Stimulated activated naive CD4-positive, alpha-beta T cell (primary cell): ENCODE data around the gene HYDIN.

Source experiments
- DNase-seq, 6 experiments: peaks; one replicate each; lab custom pipeline; 2025; lab: John Stamatoyannopoulos, UW

The HYDIN gene

DNA sequence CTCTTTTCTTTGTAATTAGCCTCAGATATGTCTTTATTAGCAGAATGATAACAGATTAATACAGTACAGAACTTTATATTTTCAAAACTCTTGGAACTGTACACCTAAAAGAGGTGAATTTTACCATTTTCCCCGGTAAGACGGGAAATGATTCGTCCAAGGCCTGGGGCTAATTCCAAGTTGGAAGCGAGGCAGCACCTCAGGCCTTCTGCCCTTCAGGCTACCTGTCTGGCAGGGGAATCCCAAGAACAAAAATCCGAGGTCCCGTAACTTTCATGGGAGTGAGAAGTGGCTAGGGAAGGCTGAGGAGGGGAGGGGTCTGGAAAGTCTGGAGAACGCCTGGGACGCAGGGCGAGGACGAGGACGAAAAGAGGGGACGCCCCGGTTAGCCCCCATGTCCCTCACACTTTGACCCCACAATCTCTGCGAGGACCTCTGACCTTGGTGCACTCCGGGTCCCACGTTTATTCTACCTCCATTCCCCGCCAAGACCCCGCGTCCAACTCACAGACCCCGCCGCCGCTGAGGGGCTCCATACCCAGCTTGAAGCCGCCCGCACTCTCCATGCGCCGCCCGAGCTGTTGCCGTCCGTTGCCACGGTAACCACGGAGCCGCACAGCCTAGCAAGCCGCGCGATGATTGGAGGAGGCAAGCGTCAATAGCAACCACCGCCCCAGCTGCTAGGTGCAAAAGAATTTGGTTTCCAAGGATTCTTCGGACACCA, at the start of gene HYDIN:
TSS of gene HYDIN (minus strand) at position 601 of the 724 bp plus-strand sequence. CDS start 43,827 bp downstream, outside the sequence.
- DNase-seq, result no peak

DNA sequence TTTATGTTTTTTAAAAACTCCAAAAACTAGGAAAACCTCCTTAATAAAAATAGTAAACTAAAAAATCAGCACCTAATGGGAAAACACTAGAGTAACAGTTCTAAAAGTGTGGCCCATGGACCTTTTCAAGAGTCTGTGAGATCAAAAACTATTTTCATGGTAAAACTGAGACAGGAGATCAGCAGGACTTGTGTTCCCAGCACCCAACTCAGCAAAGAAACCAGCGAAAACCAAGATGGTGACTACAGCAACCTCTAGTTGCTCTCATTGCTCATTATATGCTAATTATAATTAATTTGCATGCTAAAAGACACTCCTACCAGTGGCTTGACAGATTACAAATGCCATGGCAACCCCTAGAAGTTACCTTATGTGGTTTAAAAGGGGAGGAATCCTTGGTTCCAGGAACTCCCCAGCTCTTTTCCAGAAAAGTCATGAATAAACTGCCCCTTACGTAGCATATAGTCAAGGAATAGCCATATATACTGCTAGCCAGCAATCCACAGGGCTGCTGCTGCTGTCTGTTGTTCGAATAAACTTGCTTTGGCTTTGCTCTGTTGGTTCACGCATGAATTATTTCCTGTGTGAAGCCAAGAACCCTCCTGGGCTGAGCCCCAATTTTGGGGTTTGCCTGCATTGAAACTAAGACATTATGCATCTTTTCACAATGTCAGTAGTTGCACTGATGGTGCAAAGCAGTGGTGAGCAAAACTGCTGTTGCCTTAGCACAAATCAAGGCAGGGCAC, 46.2 kb upstream of the HYDIN start:
- DNase-seq, result no peak

DNA sequence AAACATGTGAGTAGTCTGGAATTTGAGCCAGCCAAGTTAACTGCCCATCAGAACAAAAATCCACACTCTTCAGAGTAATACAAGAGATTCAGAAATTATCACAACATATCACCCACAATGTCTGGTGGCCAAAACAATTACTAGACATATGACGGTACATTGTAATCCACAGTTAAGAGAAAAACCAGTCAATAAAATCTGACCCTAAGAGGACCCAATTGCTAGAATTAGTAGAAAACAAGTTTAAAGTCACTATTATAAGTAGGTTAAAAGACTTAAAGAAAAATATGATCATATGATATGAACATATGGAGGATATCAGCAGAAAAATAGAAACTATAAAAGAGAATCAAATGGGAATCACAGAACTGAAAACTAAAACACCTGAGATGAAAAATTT, 42.9 kb upstream of the HYDIN start:
- DNase-seq, result no peak

DNA sequence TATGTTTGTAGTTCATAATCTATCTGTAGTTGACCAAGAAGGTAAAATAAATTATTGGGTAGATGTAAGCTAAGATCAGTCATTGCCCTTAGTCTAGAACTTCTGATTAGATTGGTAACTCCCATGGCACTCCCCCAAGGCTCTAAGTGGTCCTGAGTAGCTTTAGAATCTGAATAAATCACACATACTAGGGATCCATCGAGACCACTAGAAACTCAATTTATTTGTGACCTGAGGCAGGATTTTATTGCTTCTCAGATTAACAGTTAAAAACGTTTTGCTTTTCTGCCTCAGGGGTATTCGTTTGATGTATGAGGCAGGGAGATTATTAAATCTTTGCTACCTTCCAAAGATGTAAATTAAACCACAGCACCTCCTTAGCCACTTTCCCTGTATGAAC, 33.8 kb upstream of the HYDIN start:
- DNase-seq, result no peak

DNA sequence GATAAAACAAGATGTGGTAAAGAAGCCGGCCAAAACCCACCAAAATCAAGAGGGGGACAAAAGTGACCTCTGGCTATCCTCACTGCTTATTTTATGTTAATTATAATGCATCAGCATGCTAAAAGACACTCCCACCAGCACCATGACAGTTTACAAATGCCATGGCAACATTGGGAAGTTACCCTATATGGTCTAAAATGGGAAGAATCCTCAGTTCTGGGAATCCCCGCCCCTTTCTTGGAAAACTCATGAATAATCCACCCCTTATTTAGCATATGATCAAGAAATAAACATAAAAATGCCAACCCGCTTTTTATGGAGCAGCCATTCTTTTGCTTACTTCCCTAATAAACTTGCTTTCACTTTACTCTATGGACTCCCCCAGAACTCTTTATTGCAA, 33.1 kb upstream of the HYDIN start:
- no peak for DNase-seq

DNA sequence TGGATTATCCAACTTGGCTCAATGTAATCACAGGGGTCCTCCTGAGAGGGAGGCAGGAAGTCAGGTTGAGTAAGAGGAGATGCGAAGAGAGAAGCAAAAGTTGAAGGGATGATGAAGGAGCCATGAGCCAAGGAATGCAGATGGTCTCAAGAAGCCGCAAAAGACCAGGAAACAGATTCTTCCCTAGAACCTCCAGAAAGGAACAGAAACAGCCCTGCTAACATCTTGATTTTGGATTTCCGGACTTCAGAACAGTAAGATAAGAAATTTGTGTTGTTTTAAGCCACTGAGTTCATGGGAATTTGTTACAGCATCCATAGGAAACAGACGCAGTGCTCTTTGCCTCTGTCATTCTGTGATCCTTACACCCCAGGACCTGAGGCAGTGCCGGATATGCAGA, 31.9 kb upstream of the HYDIN start:
- DNase-seq, result no peak

DNA sequence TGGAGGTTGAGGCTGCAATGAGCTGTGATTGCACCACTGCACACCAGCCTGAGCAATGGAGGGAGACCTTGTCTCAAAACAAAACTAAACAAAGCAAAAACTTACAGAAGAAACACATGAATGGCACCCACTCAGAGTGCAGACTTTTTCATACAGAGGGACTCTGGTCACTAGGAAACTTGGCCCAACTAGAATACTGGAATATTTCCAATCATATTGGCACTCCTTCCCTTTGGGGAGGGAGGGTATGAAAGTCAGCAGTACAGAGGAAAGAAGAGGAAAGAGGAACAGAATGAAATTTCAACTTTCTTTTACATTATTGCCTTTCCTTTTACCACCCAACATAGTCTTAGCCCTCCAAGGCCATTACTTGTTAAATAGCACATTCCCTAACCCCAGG, 30.5 kb upstream of the HYDIN start:
- DNase-seq, result no peak

DNA sequence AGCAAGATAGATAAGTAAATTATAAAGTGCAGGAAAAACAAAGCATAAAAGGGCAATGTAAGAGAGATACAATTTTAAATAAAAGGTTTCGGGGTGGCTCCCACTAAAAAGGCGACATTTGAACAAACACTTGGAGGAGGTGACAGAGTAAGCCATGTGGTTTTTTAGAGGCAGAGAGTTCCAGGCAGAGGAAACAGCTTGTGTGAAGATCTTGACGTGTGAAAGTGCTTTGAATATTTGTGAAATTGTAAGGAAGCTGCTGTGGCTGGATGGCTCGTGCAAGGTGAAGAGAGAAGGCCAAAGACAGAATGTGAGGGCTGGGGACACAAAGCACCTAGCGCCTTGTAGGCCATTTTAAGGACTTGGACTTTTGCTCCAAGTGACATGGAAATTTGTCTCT, 28.6 kb upstream of the HYDIN start:
- no peak for DNase-seq

DNA sequence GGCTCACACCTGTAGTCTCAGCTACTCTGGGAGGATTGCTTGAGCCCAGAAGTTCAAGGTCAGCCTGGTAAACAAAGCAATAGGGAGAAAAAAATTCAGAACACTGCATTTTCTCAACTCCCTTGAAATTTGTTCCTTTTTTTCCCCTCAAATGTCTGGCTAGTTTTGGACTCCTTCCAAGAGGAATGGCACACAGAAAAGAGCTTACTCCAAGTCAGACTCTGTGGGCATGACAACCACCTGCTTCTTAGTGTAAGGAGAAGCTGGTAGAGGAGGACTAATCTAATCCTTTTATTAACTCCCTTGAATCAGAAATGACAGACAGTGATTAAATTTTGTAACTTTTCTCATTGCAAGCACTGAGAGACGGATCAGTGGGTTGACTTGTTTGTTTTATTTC, 27.9 kb upstream of the HYDIN start:
- DNase-seq, result no peak

DNA sequence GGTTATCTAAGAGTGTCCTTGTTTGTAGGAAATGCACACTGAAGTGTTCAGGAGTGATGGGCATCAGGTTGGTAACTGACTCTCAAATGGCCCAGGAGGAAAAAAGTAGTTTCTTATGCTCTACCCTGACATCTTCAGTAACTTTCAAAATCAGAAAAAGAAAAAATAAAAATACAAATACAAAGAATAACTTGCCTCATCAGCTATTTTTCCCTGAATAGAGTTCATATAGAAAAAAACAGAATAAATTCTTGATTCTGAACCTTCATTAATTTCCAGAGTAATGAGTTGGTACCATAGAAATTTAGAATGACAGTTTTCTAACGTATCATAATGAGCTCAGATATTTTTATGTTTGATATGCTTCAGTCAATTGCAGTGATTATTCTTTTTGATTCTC, 27.2 kb upstream of the HYDIN start:
- DNase-seq, result no peak

DNA sequence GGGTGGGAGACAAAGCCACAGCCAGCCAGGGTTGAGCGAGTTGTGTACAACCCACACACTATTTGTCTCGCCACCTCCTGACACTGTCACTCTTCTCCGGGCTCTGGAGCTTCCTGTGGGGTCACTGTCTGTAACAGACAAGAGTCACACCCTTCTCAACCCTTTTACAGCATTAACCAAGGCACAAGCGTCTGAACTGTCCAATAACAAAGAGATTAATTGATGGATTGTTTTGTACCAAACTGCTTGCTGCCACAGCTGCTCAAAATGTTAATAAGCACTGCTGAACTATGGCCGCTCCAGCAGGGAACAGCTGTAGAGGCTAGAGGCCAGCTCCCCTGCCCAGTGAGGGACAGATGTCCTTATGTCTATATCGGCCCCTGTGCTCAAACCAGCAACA, 25.2 kb upstream of the HYDIN start:
- DNase-seq, result no peak

DNA sequence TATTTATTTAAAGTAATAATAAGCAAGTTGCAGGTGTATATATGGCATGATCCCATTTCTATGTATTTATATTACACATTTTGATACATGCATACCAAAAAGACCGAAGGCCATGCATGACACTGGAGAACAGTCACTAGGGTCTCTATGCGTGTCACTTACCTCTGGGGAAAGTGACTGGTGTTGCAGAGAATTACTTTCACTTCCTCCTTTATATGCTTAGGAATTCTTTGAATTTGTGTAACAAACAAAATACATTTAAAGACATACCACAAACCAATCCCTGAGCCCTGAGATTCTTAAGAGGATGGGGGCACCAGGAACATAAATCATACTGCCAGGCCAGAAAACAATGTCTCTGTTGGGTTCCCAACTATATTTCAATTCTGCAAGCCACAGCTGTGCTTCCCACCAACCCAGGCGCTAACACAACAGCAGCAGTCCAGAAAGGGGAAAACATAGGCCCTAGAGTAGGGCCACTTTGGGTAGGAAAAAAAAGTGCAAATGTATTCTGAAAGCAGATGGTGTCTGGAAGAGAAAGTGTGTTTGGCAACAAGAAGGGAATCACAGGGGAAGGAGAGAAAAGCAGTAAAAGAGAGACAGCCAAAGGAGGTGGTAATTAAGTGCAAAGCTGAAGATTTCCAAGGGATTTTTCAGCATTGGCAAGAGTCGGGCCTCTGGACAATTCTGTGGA, 24.5 kb upstream of the HYDIN start:
- DNase-seq, result no peak

DNA sequence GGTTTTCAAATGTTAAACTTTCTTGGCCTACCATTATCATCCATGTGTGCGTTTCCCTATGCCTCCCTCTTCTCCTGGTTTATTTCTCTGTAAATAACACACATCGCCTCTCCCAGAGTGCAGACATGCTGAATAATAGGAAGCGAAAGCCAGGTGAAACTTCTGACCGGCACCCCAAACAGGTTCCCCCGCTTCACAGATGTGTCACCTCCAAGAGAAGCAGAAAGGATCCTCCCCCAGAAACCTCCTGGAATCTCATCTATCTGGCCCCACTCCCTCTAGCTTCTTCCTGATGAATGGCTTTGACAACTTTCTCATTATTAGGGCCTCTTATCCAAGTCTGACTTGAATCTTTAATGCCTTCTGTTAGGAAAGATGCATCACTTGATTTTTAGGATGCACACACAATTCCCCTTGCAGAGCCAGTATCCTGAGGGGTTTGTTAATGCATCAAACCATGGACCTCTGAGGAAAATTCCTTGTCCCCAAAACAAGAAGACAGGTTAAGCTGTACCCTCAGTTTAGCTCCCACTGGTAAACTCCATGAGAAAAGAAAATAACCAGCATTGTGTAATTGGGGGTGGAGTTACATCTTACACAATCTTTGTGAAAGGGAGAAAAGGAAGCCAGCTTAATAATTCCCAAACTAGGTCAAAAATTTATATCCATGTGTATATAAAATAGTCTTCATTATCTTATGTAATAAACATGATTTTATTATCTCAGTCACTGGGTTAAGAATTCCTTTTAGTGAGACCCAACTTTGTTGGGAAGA, 20.1 kb upstream of the HYDIN start:
- DNase-seq, result no peak

DNA sequence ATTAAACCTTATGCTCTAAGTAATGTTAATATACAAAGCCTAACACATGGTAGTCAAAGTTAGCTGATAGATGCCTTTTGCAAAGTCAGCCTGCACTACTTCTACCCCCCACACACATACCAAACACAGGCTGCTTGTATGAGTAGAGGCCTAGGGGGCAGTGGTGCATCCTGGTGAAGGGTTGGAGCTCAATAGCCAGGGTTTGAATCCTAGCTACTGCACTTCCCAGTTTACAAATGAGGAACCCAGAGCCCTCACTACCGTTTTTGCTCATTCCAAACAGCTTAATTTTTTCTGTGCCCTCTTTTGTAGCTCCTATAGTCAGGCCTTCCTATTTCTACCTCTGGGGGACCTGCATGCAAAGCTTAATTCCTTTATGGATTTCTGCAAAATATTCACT, 18.9 kb upstream of the HYDIN start:
- no peak for DNase-seq

DNA sequence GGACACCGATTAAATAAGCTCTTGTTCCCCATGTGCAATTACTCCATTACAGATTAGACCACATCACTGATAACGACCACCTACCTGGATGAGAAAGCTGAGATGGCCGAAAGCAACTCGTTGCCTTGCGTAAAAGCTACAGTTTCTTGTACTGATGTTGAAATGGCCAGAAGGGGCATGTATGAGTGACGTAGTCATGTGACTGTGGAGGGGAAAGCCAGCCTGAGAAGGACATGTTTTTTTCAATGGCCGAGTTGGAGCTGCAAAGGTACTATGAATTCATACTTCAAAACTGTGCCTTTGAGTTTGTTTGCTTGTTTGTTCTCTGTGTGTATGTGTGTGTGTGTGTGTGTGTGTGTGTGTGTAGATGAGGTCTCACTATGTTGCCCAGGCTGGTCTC, 17.0 kb upstream of the HYDIN start:
- DNase-seq, result no peak

DNA sequence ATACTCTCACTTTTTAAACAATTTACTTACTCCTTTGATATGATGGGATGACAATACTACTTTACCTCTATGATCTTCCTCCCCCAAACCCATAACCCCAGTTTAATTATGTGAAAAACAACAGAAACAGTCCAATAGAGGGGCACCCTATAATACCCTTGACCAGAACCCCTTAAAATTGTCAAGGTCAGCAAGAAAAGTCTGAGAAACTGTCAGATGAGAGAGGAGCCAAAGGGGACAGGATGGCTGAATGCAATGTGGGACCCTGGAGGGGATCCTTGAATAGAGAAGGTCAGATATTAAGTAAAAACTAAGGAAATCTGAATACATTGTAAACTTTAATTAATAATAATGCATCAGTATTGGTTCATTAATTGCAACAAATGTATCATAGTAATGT, 15.8 kb upstream of the HYDIN start:
- no peak for DNase-seq

DNA sequence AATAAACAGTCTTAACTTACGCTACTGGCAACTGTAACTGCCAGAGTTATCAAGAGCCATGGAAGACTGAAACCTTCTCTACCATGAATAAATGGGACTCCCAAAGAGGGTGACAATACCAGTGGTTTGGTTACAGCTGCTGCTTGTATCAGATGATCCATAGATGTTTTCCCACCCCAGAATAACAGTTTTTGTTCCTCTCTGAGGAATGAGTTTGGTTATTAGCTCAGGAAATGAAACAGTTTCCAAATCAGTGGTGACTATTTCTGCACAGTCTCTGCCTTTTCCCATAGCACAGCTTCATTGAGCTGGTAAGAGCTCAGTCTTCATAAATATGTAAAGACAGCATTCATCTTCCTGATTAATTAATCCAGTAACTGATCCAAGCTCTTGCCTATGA, 14.0 kb upstream of the HYDIN start:
- no peak for DNase-seq

DNA sequence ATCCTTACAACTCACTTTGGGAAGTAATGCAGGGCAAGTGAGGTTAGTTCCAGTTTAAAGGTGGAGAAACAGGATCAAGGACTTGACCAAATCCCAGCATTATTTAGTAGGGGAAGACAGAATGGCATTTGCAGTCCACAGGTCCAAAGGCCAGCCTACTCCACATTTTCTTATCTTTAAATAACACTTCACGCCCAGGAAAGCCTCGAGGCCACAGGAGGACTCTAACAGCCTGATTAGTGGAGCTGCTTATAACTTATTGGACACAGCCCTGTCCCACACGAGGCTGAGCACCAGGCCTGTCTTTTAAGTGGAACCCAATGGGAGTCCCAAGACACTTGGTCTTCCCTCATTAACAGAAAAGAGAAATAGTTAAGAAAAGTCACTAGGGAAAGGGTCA, 12.1 kb upstream of the HYDIN start:
- DNase-seq, result no peak

DNA sequence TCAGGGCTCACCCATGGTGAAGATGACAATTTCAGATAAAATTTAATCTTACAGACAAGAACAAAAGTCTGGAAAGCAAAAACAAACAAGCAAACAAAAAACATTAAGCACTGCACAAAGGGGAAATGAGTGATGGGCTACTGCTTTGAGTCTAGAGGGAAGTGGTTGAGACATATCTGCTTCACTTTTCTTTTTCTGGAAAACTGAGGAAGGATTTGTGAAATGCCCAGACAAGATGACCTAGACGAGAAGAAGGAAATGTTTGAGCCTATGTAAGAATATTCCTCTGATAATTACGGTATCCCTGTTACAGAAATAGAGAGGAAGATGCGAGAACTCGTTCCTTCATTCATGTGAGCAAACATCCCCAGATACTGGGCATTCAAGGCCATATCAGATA, 11.5 kb upstream of the HYDIN start:
- DNase-seq, result no peak

DNA sequence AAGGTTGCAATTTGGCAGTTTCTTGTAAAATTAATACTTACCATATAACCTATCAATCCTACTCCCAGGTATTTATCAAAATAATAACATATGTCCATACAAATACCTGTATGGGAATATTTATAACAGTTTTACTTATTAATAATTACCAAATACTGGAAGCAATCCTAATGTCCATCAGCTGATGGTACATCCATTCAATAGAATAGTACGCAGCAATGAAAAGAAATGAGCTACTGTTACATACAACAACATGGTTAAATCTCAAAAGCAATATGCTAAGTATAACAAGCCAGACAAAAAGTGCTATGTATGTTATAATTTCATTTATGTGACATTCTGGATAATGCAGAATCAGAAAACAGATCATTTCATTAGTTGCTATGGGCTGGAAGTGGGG, 1.2 kb downstream of the HYDIN start:
- DNase-seq, result no peak

DNA sequence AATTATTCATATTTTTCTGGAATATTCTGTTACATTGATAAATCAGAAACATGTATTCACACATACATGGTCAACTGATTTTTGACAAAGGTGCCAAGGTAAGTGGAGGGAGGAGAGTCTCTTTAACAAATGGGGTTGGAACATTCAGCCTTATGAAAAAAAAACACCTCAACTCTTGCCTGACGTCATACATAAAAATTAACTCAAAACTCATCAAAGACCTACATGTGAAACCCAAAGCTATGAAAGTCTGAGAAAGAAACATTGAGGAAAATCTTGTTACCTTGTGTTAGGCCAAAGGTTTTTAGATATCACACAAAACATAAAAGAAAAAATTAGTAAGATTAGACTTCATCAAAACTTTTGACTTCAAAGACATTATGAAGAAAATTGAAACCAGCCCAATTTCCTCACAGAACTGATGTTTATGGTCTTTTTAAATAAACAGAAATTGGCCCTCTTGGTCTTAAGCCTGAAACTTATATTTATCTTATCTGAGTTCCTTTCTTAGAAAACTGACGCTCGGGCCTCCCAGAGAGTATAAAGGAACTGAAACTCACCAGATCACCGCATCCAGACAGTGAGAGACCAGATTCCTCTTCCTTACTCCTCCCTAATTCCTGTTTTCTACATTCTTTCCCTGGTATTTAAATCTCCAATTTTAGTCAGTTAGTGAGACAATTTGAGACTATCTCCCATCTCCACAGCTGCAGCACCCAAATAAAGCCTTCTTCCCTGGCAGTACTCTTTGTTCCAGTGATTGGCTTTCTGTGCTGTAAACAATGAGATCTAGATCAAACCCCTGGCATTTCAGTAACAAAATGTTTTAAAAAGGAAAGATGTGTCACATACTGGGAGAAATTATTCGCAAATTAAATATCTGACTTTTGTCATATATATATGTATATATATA, 4.0 kb downstream of the HYDIN start:
- DNase-seq, result no peak
